HEK293 (cell line): ENCODE data around the gene ZNF444.

Source experiments
- EGR2 ChIP-seq: fragments of 450-650 bp; formaldehyde crosslinking; IDR thresholded peaks from 2 replicates; pipeline ENCODE4 v1.5.1; 2016; ENCODE audit warnings: low read depth, missing biosample characterization, missing genetic modification characterization
- GLIS1 ChIP-seq: fragments of 450-650 bp; formaldehyde crosslinking; IDR thresholded peaks from 2 replicates; pipeline ENCODE4 v1.5.1; 2016; ENCODE audit warnings: missing biosample characterization, missing genetic modification characterization
- GLIS2 ChIP-seq: fragments of 450-650 bp; formaldehyde crosslinking; IDR thresholded peaks from 2 replicates; pipeline ENCODE4 v1.5.1; 2016; ENCODE audit warnings: missing biosample characterization, missing genetic modification characterization
- KLF1 ChIP-seq: fragments of 450-650 bp; formaldehyde crosslinking; IDR thresholded peaks from 2 replicates; pipeline ENCODE4 v1.5.1; 2016; ENCODE audit warnings: missing biosample characterization, missing genetic modification characterization
- KLF16 ChIP-seq: fragments of 450-650 bp; formaldehyde crosslinking; IDR thresholded peaks from 2 replicates; pipeline ENCODE4 v1.5.1; 2017; ENCODE audit warnings: missing biosample characterization, missing genetic modification characterization
- KLF9 ChIP-seq: fragments of 450-650 bp; formaldehyde crosslinking; IDR thresholded peaks from 2 replicates; pipeline ENCODE4 v1.5.1; 2016; ENCODE audit warnings: missing biosample characterization, missing genetic modification characterization, low read depth
- PBX3 ChIP-seq: sonication (generic); formaldehyde crosslinking; IDR thresholded peaks from 2 replicates; pipeline ENCODE4 v1.8.1; 2022; ENCODE audit warnings: mild to moderate bottlenecking, moderate library complexity, missing genetic modification reagents
- SP2 ChIP-seq: fragments of 450-650 bp; formaldehyde crosslinking; IDR thresholded peaks from 2 replicates; pipeline ENCODE4 v1.5.1; 2016; ENCODE audit warnings: missing biosample characterization, missing genetic modification characterization
- SP3 ChIP-seq: fragments of 450-650 bp; formaldehyde crosslinking; IDR thresholded peaks from 2 replicates; pipeline ENCODE4 v1.5.1; 2016; ENCODE audit warnings: missing biosample characterization, missing genetic modification characterization
- WT1 ChIP-seq: fragments of 450-650 bp; formaldehyde crosslinking; IDR thresholded peaks from 2 replicates; pipeline ENCODE4 v1.5.1; 2016; ENCODE audit warnings: missing biosample characterization, missing genetic modification characterization
- YY1 ChIP-seq: fragments of 450-650 bp; formaldehyde crosslinking; IDR thresholded peaks from 2 replicates; pipeline ENCODE4 v1.5.1; 2018; ENCODE audit warnings: missing biosample characterization, missing genetic modification characterization
- YY2 ChIP-seq: fragments of 450-650 bp; formaldehyde crosslinking; IDR thresholded peaks from 2 replicates; pipeline ENCODE4 v1.5.1; 2016; ENCODE audit warnings: missing biosample characterization, missing genetic modification characterization
- ZBTB1 ChIP-seq: fragments of 450-650 bp; formaldehyde crosslinking; IDR thresholded peaks from 2 replicates; pipeline ENCODE4 v1.5.1; 2016; ENCODE audit warnings: missing biosample characterization, missing genetic modification characterization
- ZBTB11 ChIP-seq: fragments of 450-650 bp; formaldehyde crosslinking; conservative IDR thresholded peaks from 2 replicates; pipeline ENCODE4 v1.5.1; 2016; ENCODE audit warnings: low read depth, missing biosample characterization, missing genetic modification characterization
- ZBTB17 ChIP-seq: fragments of 450-650 bp; formaldehyde crosslinking; IDR thresholded peaks from 2 replicates; pipeline ENCODE4 v1.5.1; 2016; ENCODE audit warnings: missing biosample characterization, missing genetic modification characterization
- ZBTB20 ChIP-seq: fragments of 450-650 bp; formaldehyde crosslinking; IDR thresholded peaks from 2 replicates; pipeline ENCODE4 v1.5.1; 2016; ENCODE audit warnings: missing biosample characterization, missing genetic modification characterization
- ZBTB8A ChIP-seq: fragments of 450-650 bp; formaldehyde crosslinking; IDR thresholded peaks from 2 replicates; pipeline ENCODE4 v1.5.1; 2016; ENCODE audit warnings: missing biosample characterization, missing genetic modification characterization
- ZFHX2 ChIP-seq: fragments of 450-650 bp; formaldehyde crosslinking; conservative IDR thresholded peaks from 2 replicates; pipeline ENCODE4 v1.5.1; 2016; ENCODE audit warnings: missing biosample characterization, missing genetic modification characterization
- ZNF146 ChIP-seq: fragments of 450-650 bp; formaldehyde crosslinking; IDR thresholded peaks from 2 replicates; pipeline ENCODE4 v1.5.1; 2016; ENCODE audit warnings: missing biosample characterization, missing genetic modification characterization
- ZNF155 ChIP-seq: fragments of 450-650 bp; formaldehyde crosslinking; IDR thresholded peaks from 2 replicates; pipeline ENCODE4 v1.5.1; 2016; ENCODE audit warnings: missing biosample characterization, missing genetic modification characterization
- ZNF157 ChIP-seq: fragments of 450-650 bp; formaldehyde crosslinking; IDR thresholded peaks from 2 replicates; pipeline ENCODE4 v1.5.1; 2016; ENCODE audit warnings: missing biosample characterization, missing genetic modification characterization
- ZNF19 ChIP-seq: fragments of 450-650 bp; formaldehyde crosslinking; IDR thresholded peaks from 2 replicates; pipeline ENCODE4; 2016; ENCODE audit warnings: missing biosample characterization, missing genetic modification characterization, low read depth
- ZNF248 ChIP-seq: fragments of 450-650 bp; formaldehyde crosslinking; IDR thresholded peaks from 2 replicates; pipeline ENCODE4 v1.5.1; 2017; ENCODE audit warnings: missing biosample characterization, missing genetic modification characterization
- ZNF274 ChIP-seq, 2 experiments: fragments of 200-500 bp in 1 of 2; fragments of 450-650 bp in 1 of 2; sonication (Bioruptor generic) in 1 of 2; formaldehyde crosslinking in 1 of 2; IDR thresholded peaks; 2 replicates each; pipeline versions ENCODE4 v1.5.1 to v1.6.1; 2014 to 2016; ENCODE audit warnings: borderline replicate concordance in 1 of 2, inconsistent platforms in 1 of 2, low read length in 1 of 2, missing biosample characterization in 1 of 2, missing genetic modification characterization in 1 of 2
- ZNF341 ChIP-seq: fragments of 450-650 bp; formaldehyde crosslinking; IDR thresholded peaks from 2 replicates; pipeline ENCODE4; 2016; ENCODE audit warnings: low read depth, missing biosample characterization, missing genetic modification characterization
- ZNF354C ChIP-seq: fragments of 450-650 bp; formaldehyde crosslinking; IDR thresholded peaks from 2 replicates; pipeline ENCODE4 v1.5.1; 2016; ENCODE audit warnings: missing biosample characterization, missing genetic modification characterization, low read depth, borderline replicate concordance
- ZNF501 ChIP-seq: fragments of 450-650 bp; formaldehyde crosslinking; IDR thresholded peaks from 2 replicates; pipeline ENCODE4 v1.5.1; 2016; ENCODE audit warnings: missing biosample characterization, missing genetic modification characterization
- ZNF600 ChIP-seq: fragments of 450-650 bp; formaldehyde crosslinking; IDR thresholded peaks from 2 replicates; pipeline ENCODE4 v1.5.1; 2016; ENCODE audit warnings: missing biosample characterization, missing genetic modification characterization
- ZNF610 ChIP-seq: fragments of 450-650 bp; formaldehyde crosslinking; IDR thresholded peaks from 2 replicates; pipeline ENCODE4 v1.5.1; 2016; ENCODE audit warnings: missing biosample characterization, missing genetic modification characterization, borderline replicate concordance
- ZNF626 ChIP-seq: fragments of 450-650 bp; sonication (Bioruptor Pico); formaldehyde crosslinking; IDR thresholded peaks from 2 replicates; pipeline ENCODE4 v1.5.1; 2018; ENCODE audit warnings: missing biosample characterization, missing genetic modification characterization, inconsistent platforms
- ZNF654 ChIP-seq: fragments of 450-650 bp; formaldehyde crosslinking; IDR thresholded peaks from 2 replicates; pipeline ENCODE4 v1.5.1; 2016; ENCODE audit warnings: low read depth, missing biosample characterization, missing genetic modification characterization
- ZNF670 ChIP-seq: fragments of 450-650 bp; formaldehyde crosslinking; IDR thresholded peaks from 2 replicates; pipeline ENCODE4 v1.5.1; 2016; ENCODE audit warnings: missing biosample characterization, missing genetic modification characterization, low read depth
- TF ChIP-seq, protein P1 (sequence below): fragments of 450-650 bp; formaldehyde crosslinking; optimal IDR thresholded peaks from 2 replicates; pipeline ENCODE3; 2016; ENCODE audit warnings: missing biosample characterization, mild to moderate bottlenecking, missing genetic modification characterization
- TF ChIP-seq, protein P2 (sequence below): fragments of 450-650 bp; formaldehyde crosslinking; IDR thresholded peaks from 2 replicates; pipeline ENCODE4 v1.5.1; 2016; ENCODE audit warnings: missing biosample characterization, missing genetic modification characterization

ZNF444 gene

GRCh38 chr19:56120371-56121179 is 20.5 kb upstream of the ZNF444 start (continued):
- TF ChIP-seq KLF9 (peak; percentile 41), ZNF19 (tag by site-specific recombination) (no peak), YY2 (tag by site-specific recombination) (no peak), ZNF654 (tag by site-specific recombination) (no peak), ZBTB8A (0 out of 2 replicates have a peak, but pooled peaks have one; percentile 22), ZBTB11 (peak; percentile 76), ZNF146 (no peak), ZNF341 (tag by site-specific recombination) (0 out of 2 replicates have a peak, but pooled peaks have one; percentile 25), ZNF155 (tag by site-specific recombination) (no peak), ZNF248 (no peak), SP2 (tag by site-specific recombination) (peak; percentile 76), EGR2 (tag by site-specific recombination) (peak; percentile 44; the same call in 1 of the 2 replicates), GLIS1 (tag by site-specific recombination) (peak; percentile 59), KLF16 (tag by site-specific recombination) (peak; percentile 72), GLIS2 (peak; percentile 81), ZNF600 (no peak), ZBTB20 (tag by site-specific recombination) (0 out of 2 replicates have a peak, but pooled peaks have one; percentile 29), ZBTB1 (tag by site-specific recombination) (no peak), ZNF157 (tag by site-specific recombination) (no peak), WT1 (no peak), ZNF610 (no peak), ZFHX2 (tag by site-specific recombination) (peak; percentile 38; the same call in 1 of the 2 replicates), ZBTB17 (tag by site-specific recombination) (no peak; the same call in 1 of the 2 replicates), ZNF670 (tag by site-specific recombination) (no peak), SP3 (tag by site-specific recombination) (peak; percentile 68), KLF1 (tag by site-specific recombination) (0 out of 2 replicates have a peak, but pooled peaks have one; percentile 31), ZNF501 (tag by site-specific recombination) (peak; percentile 54; the same call in 1 of the 2 replicates), YY1 (no peak), PBX3 (CRISPR knock-in tag) (0 out of 2 replicates have a peak, but pooled peaks have one; percentile 68), ZNF274 (IDR thresholded peaks at IDR 0.05; ENCODE audit: low read length) (no peak), ZNF274 (tag by site-specific recombination; IDR thresholded peaks at IDR 0.05; ENCODE audit: borderline replicate concordance) (no peak), ZNF354C (no peak), ZNF626 (tag by site-specific recombination) (no peak)
- TF ChIP-seq, protein P1, sequence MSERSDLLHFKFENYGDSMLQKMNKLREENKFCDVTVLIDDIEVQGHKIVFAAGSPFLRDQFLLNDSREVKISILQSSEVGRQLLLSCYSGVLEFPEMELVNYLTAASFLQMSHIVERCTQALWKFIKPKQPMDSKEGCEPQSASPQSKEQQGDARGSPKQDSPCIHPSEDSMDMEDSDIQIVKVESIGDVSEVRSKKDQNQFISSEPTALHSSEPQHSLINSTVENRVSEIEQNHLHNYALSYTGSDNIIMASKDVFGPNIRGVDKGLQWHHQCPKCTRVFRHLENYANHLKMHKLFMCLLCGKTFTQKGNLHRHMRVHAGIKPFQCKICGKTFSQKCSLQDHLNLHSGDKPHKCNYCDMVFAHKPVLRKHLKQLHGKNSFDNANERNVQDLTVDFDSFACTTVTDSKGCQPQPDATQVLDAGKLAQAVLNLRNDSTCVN: peak; percentile 73
- TF ChIP-seq, protein P2, sequence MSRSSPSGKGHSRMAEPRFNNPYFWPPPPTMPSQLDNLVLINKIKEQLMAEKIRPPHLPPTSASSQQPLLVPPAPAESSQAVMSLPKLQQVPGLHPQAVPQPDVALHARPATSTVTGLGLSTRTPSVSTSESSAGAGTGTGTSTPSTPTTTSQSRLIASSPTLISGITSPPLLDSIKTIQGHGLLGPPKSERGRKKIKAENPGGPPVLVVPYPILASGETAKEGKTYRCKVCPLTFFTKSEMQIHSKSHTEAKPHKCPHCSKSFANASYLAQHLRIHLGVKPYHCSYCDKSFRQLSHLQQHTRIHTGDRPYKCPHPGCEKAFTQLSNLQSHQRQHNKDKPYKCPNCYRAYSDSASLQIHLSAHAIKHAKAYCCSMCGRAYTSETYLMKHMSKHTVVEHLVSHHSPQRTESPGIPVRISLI (tag by site-specific recombination): no peak
